Keratinocyte (primary cell): Measurements from ENCODE around the gene PRKD1. TPM values are rescaled to one million over a fixed set of nuclear protein-coding genes. Genes with fewer than 3 reads are reported as not detected.

ENCODE experiments used
- DNase-seq: peaks from one replicate; pipeline ENCODE4 v3.0.0-alpha.2; 2011; ENCODE audit warnings: low read depth, missing footprints, low spot score
- FAIRE-seq: peaks from 2 replicates; lab custom pipeline; 2011; peaks lifted over from hg19 to GRCh38; lab: Jason Lieb, UNC
- H2AFZ ChIP-seq: 2 replicates; pipeline ENCODE4 v1.6.0; 2012; ENCODE audit warnings: low read length, control low read depth, inconsistent platforms; ENCODE audit not compliant: control insufficient read depth
- H3K27ac ChIP-seq: 2 replicates; pipeline ENCODE4 v1.5.1; 2011; ENCODE audit warnings: low read length; ENCODE audit not compliant: control insufficient read depth, insufficient read depth
- H3K27me3 ChIP-seq: 3 replicates; pipeline ENCODE4 v1.6.0; 2011; ENCODE audit warnings: low read length; ENCODE audit not compliant: control insufficient read depth, insufficient read depth; ENCODE audit errors: extremely low read depth
- H3K36me3 ChIP-seq, 2 experiments: 2 replicates in 1 of 2; 3 replicates in 1 of 2; pipeline ENCODE4 v1.5.1; 2011; ENCODE audit warnings: low read length in 2 of 2, mild to moderate bottlenecking in 1 of 2; ENCODE audit not compliant: control insufficient read depth in 2 of 2, insufficient read depth in 2 of 2; ENCODE audit errors: extremely low read depth in 1 of 2
- H3K4me1 ChIP-seq: 3 replicates; pipeline ENCODE4 v1.5.1; 2011; ENCODE audit warnings: low read length; ENCODE audit not compliant: control insufficient read depth, insufficient read depth; ENCODE audit errors: extremely low read depth
- H3K4me2 ChIP-seq: 3 replicates; pipeline ENCODE4 v1.6.0; 2011; ENCODE audit warnings: low read depth, low read length; ENCODE audit not compliant: control insufficient read depth, insufficient read depth; ENCODE audit errors: extremely low read depth
- H3K4me3 ChIP-seq, 3 experiments: fragments of 200-600 bp in 1 of 3; sonication (generic) in 1 of 3; 2 replicates in 2 of 3; 3 replicates in 1 of 3; pipeline ENCODE4 v1.5.1; 2011 to 2016; ENCODE audit warnings: low read length in 3 of 3, mild to moderate bottlenecking in 3 of 3, control low read depth in 2 of 3, inconsistent platforms in 1 of 3, low read depth in 1 of 3, mixed read lengths in 1 of 3, mixed run types in 1 of 3, moderate library complexity in 1 of 3; ENCODE audit not compliant: control insufficient read depth in 2 of 3, insufficient read depth in 2 of 3; ENCODE audit errors: extremely low read depth in 1 of 3
- H3K79me2 ChIP-seq: 2 replicates; pipeline ENCODE4 v1.6.0; 2012; ENCODE audit warnings: low read length; ENCODE audit not compliant: control insufficient read depth, insufficient read depth
- H3K9ac ChIP-seq: 3 replicates; pipeline ENCODE4 v1.6.0; 2011; ENCODE audit warnings: low read length; ENCODE audit not compliant: control insufficient read depth, insufficient read depth; ENCODE audit errors: extremely low read depth
- H3K9me1 ChIP-seq: 3 replicates; pipeline ENCODE4 v1.6.0; 2011; ENCODE audit warnings: low read length; ENCODE audit not compliant: control insufficient read depth, insufficient read depth; ENCODE audit errors: extremely low read depth
- H3K9me3 ChIP-seq: 2 replicates; pipeline ENCODE4 v1.5.1; 2012; ENCODE audit warnings: low read depth, low read length; ENCODE audit not compliant: control insufficient read depth
- H4K20me1 ChIP-seq: 3 replicates; pipeline ENCODE4 v1.6.0; 2011; ENCODE audit warnings: low read length; ENCODE audit not compliant: control insufficient read depth, insufficient read depth; ENCODE audit errors: extremely low read depth
- EZH2 ChIP-seq: IDR thresholded peaks from one replicate; pipeline ENCODE4 v1.6.1; 2012; ENCODE audit warnings: inconsistent platforms, mild to moderate bottlenecking, low read length, moderate library complexity
- dilution Hi-C: fragments of 300-500 bp; cut with MboI; formaldehyde crosslinking; loops from one replicate; pipeline ENCODE4 v1.7.0; 2020; ENCODE audit warnings: low sequenced_read_pairs; ENCODE audit not compliant: extremely low pct_ligation_motif_present
- polyA plus RNA-seq, 5 experiments: library from polyadenylated mRNA; depleted of rRNA in 3 of 5; stranded (reverse) in 3 of 5; stranded (forward) in 1 of 5; unstranded in 1 of 5; fragments of >200 nt; gene quantifications; 1 replicate in 1 of 5; 2 replicates in 3 of 5; 3 replicates in 1 of 5; pipeline versions ENCODE4 v1.2.1 to v1.2.3, GENCODE V29; 2011 to 2012; ENCODE audit warnings: missing spikeins in 2 of 5, low read depth in 1 of 5, low replicate concordance in 1 of 5
- TF ChIP-seq, protein P1 (sequence below), 3 experiments: IDR thresholded peaks in 1 of 3; conservative IDR thresholded peaks in 1 of 3; optimal IDR thresholded peaks in 1 of 3; 2 replicates in 2 of 3; 3 replicates in 1 of 3; pipeline versions ENCODE3 to v1.5.1; 2011; ENCODE audit warnings: low read length in 3 of 3, mild to moderate bottlenecking in 3 of 3, moderate library complexity in 2 of 3, control low read depth in 1 of 3, inconsistent platforms in 1 of 3; ENCODE audit not compliant: insufficient read depth in 2 of 3; ENCODE audit errors: extremely low read depth in 1 of 3

Gene PRKD1
- polyA plus RNA-seq, 1 donor (not counting 4 experiments of a cell fraction or from before 2014, with no cell fraction given) = 0.49 TPM

DNA sequence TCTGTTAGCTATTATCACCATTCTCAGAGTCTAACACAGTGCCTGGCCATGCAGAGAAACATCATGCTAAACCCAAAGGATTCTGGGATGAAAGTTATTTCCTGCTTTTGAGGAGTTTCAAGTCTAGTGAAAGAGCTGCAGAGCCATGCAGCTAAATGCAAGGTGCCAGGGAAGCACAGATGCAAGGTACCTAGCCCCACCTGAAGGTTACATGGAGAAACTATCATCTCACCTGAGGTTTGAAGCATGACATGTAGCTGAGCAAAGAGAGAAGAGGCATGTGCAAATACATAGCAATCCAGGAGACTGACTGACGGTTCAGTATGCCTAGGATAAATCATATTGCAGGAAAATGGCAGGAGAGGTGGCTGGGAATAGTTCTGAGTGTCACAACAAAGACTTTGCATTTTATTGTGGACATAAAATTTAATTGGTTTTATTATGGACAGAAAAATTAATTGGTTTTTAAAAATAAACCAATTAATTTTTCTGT lies 170.4 kb downstream of the PRKD1 start:
- H3K4me1 ChIP-seq = no peaks in the 10 kb centered on the region
- no peaks in the 10 kb centered on the region for H3K79me2 ChIP-seq
- H2AFZ ChIP-seq = no peak overlapping the region
- H3K4me3 ChIP-seq = no peak overlapping the region
- no peak overlapping the region for H3K9ac ChIP-seq
- H3K4me2 ChIP-seq = no peak overlapping the region
- H3K9me1 ChIP-seq = no peaks in the 10 kb centered on the region
- TF ChIP-seq, protein P1, sequence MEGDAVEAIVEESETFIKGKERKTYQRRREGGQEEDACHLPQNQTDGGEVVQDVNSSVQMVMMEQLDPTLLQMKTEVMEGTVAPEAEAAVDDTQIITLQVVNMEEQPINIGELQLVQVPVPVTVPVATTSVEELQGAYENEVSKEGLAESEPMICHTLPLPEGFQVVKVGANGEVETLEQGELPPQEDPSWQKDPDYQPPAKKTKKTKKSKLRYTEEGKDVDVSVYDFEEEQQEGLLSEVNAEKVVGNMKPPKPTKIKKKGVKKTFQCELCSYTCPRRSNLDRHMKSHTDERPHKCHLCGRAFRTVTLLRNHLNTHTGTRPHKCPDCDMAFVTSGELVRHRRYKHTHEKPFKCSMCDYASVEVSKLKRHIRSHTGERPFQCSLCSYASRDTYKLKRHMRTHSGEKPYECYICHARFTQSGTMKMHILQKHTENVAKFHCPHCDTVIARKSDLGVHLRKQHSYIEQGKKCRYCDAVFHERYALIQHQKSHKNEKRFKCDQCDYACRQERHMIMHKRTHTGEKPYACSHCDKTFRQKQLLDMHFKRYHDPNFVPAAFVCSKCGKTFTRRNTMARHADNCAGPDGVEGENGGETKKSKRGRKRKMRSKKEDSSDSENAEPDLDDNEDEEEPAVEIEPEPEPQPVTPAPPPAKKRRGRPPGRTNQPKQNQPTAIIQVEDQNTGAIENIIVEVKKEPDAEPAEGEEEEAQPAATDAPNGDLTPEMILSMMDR (optimal IDR thresholded peaks at IDR 0.05 in 1 of 3, IDR thresholded peaks at IDR 0.05 in 1 of 3, conservative IDR thresholded peaks at IDR 0.05 in 1 of 3; ENCODE audit: extremely low read depth in 1 of 3, insufficient read depth in 2 of 3, low read length in 3 of 3) = no peak
- TF ChIP-seq EZH2 = no peak
- DNase-seq (no peak), FAIRE-seq (no peak)
- no peaks in the 10 kb centered on the region for H3K36me3 ChIP-seq
- dilution Hi-C loops = no loop called here
- no peak overlapping the region for H3K27ac ChIP-seq
- no peaks in the 10 kb centered on the region for H3K9me3 ChIP-seq
- no peaks in the 10 kb centered on the region for H4K20me1 ChIP-seq
- no peaks in the 10 kb centered on the region for H3K27me3 ChIP-seq

DNA sequence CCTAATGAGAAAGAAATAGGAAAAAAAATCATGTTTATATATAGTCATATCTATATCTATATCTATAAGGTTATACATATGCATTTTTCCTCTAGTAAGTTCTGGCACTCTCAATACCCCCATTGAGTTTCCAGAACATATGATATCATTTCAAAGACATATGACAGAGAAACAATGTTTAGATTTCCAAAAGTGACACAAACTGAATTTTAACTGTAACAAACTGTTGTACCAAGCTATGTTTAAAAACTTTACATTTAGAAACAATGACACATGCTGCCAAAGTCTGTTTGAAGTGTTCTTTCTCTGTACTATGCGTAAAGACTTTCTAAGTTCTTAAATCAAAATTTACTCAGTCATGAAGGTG lies 171.6 kb downstream of the PRKD1 start:
- H3K9me1 ChIP-seq = no peaks in the 10 kb centered on the region

More for the DNA sequence above, 171.6 kb downstream of the PRKD1 start:
- Histone ChIP-seq H2AFZ (no peak overlapping the region), H3K4me3 (no peak overlapping the region), H3K79me2 (no peaks in the 10 kb centered on the region), H3K4me2 (no peak overlapping the region), H3K9ac (no peak overlapping the region), H4K20me1 (no peaks in the 10 kb centered on the region), H3K4me1 (no peaks in the 10 kb centered on the region), H3K27ac (no peak overlapping the region), H3K36me3 (no peaks in the 10 kb centered on the region), H3K9me3 (no peaks in the 10 kb centered on the region), H3K27me3 (no peaks in the 10 kb centered on the region)
- no peak for FAIRE-seq
- no peak for DNase-seq
- TF ChIP-seq, protein P1 (optimal IDR thresholded peaks at IDR 0.05 in 1 of 3, IDR thresholded peaks at IDR 0.05 in 1 of 3, conservative IDR thresholded peaks at IDR 0.05 in 1 of 3; ENCODE audit: extremely low read depth in 1 of 3, insufficient read depth in 2 of 3, low read length in 3 of 3) = no peak
- TF ChIP-seq EZH2 = no peak
- dilution Hi-C loops = no loop called here
